Left ventricle myocardium superior (tissue), 1 donor: ENCODE results near the gene PCSK5. TPM values are rescaled to one million over a fixed set of nuclear protein-coding genes. Genes with fewer than 3 reads are reported as not detected.
"Not testable (repeated sequence)": the region's sequence is repeated elsewhere in the genome, so short reads cannot be mapped to it uniquely, and the experiment has no call there.

Experiments
- ATAC-seq: fragments of 200-7000 bp; cut with Tn5 transposase; one replicate; pipeline ENCODE4 v1.9.1; 2020; ENCODE audit warnings: mild to moderate bottlenecking, moderate library complexity
- DNase-seq: peaks from one replicate; pipeline ENCODE4 v3.0.0-alpha.2; 2020
- intact Hi-C: fragments of 100-400 bp; cut with micrococcal nuclease; formaldehyde crosslinking; loops from one replicate; pipeline ENCODE4 v1.11.0; 2022
- total RNA-seq: library from RNA; stranded (reverse); fragmentation: NEBNext Ultra II Directional; extraction: Animal tissue kit (Norgen Biotek cat#: 25700); gene quantifications from one replicate; pipeline ENCODE4 v1.2.1, GENCODE V29; 2021
- donor health status: DM: no; HTN: yes; CAD: no; lungs with severe emphysema.

The PCSK5 gene
- total RNA-seq, 1 donor from 2014 or later, result 4.1 TPM

- ATAC-seq, DNase-seq, intact Hi-C loops: not testable (repeated sequence)
Observed at GRCh38 chr9:76307047-76307446, 416.6 kb downstream of the PCSK5 start.

GRCh38 chr9:76310577-76310976 is 420.1 kb downstream of the PCSK5 start:
- no peak for DNase-seq
- intact Hi-C loops, result no loop called here
- no peak for ATAC-seq

- intact Hi-C loops, result no loop called here
- DNase-seq (no peak), ATAC-seq (no peak)
Observed at GRCh38 chr9:76310991-76311390, 420.5 kb downstream of the PCSK5 start.

GRCh38 chr9:76311537-76311936 is 421.1 kb downstream of the PCSK5 start:
- intact Hi-C loops, result no loop called here
- DNase-seq, result no peak
- ATAC-seq, result no peak

GRCh38 chr9:76313771-76314170 is 423.3 kb downstream of the PCSK5 start:
- DNase-seq (no peak), ATAC-seq (no peak)
- intact Hi-C loops, result no loop called here

GRCh38 chr9:76314321-76314720 is 423.8 kb downstream of the PCSK5 start:
- intact Hi-C loops, result no loop called here
- ATAC-seq (no peak), DNase-seq (no peak)

GRCh38 chr9:76316069-76316468 is 425.6 kb downstream of the PCSK5 start:
- DNase-seq (no peak), ATAC-seq (no peak)

GRCh38 chr9:76319466-76319865 is 429.0 kb downstream of the PCSK5 start:
- ATAC-seq, DNase-seq, intact Hi-C loops: not testable (repeated sequence)

More at GRCh38 chr9:76316069-76316468, 425.6 kb downstream of the PCSK5 start:
- intact Hi-C loops, result no loop called here

GRCh38 chr9:76321195-76321828 is 430.8 kb downstream of the PCSK5 start:
- ATAC-seq, result no peak
- no peak for DNase-seq
- intact Hi-C loops, result no loop called here

- intact Hi-C loops, result no loop called here
Observed at GRCh38 chr9:76322810-76323209, 432.3 kb downstream of the PCSK5 start.

GRCh38 chr9:76323490-76323889 is 433.0 kb downstream of the PCSK5 start:
- ATAC-seq, result no peak
- DNase-seq, result no peak
- intact Hi-C loops, result no loop called here

More at GRCh38 chr9:76322810-76323209, 432.3 kb downstream of the PCSK5 start:
- no peak for DNase-seq
- no peak for ATAC-seq

GRCh38 chr9:76324030-76324429 is 433.6 kb downstream of the PCSK5 start:
- intact Hi-C loops, ATAC-seq, DNase-seq: not testable (repeated sequence)

GRCh38 chr9:76330034-76330433 is 439.6 kb downstream of the PCSK5 start:
- intact Hi-C loops, result no loop called here
- ATAC-seq, result no peak
- no peak for DNase-seq

- intact Hi-C loops, result no loop called here
- ATAC-seq (no peak), DNase-seq (no peak)
Observed at GRCh38 chr9:76333388-76333787, 442.9 kb downstream of the PCSK5 start.

GRCh38 chr9:76333964-76334363 is 443.5 kb downstream of the PCSK5 start:
- no peak for DNase-seq
- no peak for ATAC-seq
- intact Hi-C loops, result no loop called here

GRCh38 chr9:76336027-76336426 is 445.6 kb downstream of the PCSK5 start:
- DNase-seq, result no peak
- ATAC-seq, result no peak
- intact Hi-C loops, result no loop called here

GRCh38 chr9:76338418-76338817 is 447.9 kb downstream of the PCSK5 start:
- ATAC-seq, result no peak
- DNase-seq, result no peak
- intact Hi-C loops, result no loop called here

GRCh38 chr9:76341616-76342015 is 451.1 kb downstream of the PCSK5 start:
- DNase-seq (no peak), ATAC-seq (no peak)
- intact Hi-C loops, result no loop called here

GRCh38 chr9:76342201-76342600 is 451.7 kb downstream of the PCSK5 start:
- ATAC-seq (no peak), DNase-seq (no peak)
- intact Hi-C loops, result no loop called here

- no peak for DNase-seq
- no peak for ATAC-seq
- intact Hi-C loops, result no loop called here
Observed at GRCh38 chr9:76342858-76343257, 452.4 kb downstream of the PCSK5 start.

- intact Hi-C loops, result no loop called here
- no peak for ATAC-seq
- no peak for DNase-seq
Observed at GRCh38 chr9:76349865-76350264, 459.4 kb downstream of the PCSK5 start.
